Uterus (tissue), 2 donors: ENCODE data around the gene RHBDL2.

Experiments used
- CTCF ChIP-seq, 4 experiments: fragments of 200-600 bp in 2 of 4; fragments of 450-650 bp in 2 of 4; sonication (generic) in 2 of 4; IDR thresholded peaks; one replicate each; pipeline ENCODE4 v1.5.1; 2016 to 2019; ENCODE audit warnings: antibody characterized with exemption in 4 of 4, mild to moderate bottlenecking in 2 of 4, moderate library complexity in 1 of 4
- POLR2A ChIP-seq, 2 donors: fragments of 450-650 bp; IDR thresholded peaks; one replicate each; pipeline ENCODE4 v1.6.1; 2016; ENCODE audit warnings: antibody characterized with exemption in 2 of 2, mild to moderate bottlenecking in 1 of 2, moderate library complexity in 1 of 2

- TF ChIP-seq CTCF (IDR thresholded peaks at IDR 0.05) (peak; percentile 9 to 49 (median 26)), POLR2A (IDR thresholded peaks at IDR 0.05) (peak; percentile 34 to 49)
Measured at GRCh38 chr1:38873027-38873969, 68.3 kb downstream of the RHBDL2 start, which contains the start of gene MYCBP.
